HG03565 (cell line): ENCODE measurements around the gene ALOX12B.
"Not testable (repeated sequence)": the region's sequence is repeated elsewhere in the genome, so short reads cannot be mapped to it uniquely, and the experiment has no call there.

Experiments used
- ATAC-seq: cut with Tn5 transposase; IDR thresholded peaks from one replicate; pipeline ENCODE4 v1.9.1; 2021; ENCODE audit warnings: mild to moderate bottlenecking, moderate library complexity; ENCODE audit not compliant: unreplicated experiment

ALOX12B gene

DNA sequence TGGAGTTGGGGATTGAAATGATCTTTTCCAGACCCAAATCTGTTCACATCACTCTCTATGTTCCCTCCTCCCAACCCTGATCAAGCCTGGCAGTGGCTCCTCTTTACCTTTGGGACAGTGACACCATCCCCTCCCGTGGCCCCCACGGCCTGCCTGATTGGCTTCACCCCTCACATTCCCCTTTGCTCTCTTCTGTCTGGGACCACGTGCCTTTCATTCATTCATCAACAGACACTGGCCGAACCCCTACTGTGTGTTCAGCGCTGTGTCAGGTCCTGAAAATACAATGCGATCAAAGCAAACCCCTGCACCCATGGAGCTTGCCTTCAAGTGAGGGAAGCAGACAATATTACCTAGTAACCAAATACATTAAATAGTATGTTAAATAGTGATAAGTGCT is 2.2 kb upstream of the ALOX12B start:
- no peak for ATAC-seq

DNA sequence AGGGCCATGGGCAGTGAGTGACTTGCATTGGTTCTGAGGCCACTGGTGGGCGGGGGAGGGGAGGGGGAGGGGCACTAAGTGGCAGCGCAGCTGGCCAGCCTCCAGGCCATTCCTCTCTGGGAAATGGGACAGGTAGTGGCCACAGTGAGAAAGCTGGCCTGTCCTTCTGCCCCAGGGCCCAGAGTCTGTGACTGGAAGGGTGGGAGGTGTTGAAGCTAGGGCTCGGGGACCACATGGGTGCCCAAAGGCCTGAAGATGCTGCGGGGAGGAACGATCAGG is 375 bp upstream of the ALOX12B start:
- no peak for ATAC-seq

DNA sequence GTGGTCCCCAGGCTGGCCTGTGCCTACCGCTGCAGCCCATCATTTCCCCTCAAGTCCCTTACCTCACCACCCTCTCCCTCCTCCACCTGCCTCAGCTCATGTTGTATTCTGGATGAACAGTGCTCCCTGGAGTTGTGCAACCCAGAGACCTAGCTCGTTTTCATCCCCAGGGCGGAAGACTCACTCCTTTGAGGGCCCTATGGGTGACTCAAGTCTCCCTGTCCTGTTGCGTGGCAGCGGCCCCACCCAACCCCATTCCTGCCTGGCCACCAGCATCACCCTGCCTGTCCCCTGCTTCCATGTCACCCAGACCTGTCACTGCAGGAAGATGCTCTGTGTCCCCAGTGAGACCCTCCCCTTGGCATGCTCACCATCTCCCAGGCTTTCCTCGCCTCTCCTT is 3.3 kb downstream of the ALOX12B start:
- no peak for ATAC-seq

DNA sequence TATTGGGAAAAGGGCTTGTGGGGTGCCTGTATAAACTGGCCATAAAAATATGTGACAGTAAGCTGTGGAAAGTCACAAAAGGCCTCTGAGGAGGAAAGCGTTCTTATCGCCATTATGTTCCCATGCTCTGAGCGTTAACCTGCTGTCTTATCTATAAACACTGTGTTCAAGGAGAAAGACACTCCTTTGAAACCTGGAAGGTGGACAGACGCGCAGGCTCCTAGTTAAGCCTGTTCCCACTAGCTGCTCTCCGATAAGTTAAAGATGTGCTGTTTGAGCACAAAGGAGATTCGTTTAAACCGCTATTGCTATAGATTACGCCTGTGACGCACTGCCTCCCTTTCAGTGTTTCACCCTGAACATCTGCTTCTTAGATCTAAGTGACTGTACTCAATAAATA is 5.2 kb downstream of the ALOX12B start:
- no peak for ATAC-seq

DNA sequence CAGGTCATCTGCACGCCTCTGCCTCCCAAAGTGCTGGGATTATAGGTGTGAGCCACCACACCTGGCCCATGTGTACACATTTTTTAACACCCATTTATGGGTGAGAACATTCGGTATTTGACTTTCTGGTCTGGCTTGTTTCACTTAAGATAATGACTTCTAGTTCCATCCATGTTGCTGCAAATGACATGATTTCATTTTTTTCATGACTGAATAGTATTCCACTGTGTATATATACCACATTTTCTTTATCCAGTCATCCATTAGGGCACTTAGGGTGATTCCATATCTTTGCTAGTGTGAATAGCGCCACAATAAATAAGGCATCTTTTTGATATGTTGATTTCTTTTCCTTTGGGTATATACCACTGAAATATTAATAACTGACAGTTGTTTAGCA is 5.6 kb downstream of the ALOX12B start:
- no peak for ATAC-seq

DNA sequence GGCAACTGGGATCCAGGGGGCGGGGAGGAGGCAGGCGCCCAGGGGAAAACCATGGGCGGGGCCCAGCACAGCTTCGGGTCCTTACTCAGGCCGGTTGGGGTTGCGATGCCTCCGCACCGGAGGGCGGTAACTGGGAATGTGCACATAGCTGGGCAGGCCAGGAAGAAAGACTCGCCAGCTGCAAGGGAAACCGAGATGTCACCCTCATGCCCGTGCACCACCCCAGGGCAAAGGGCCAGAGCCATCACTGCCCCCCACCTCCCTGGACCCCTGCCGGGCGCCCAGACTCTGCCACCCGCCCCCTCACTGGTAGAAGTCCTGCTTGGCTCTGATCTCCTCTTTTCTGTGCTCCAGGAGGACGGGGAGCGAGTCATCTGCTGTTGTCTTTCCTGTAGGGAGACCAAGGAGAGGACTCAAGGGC is 6.7 kb downstream of the ALOX12B start:
- no peak for ATAC-seq

DNA sequence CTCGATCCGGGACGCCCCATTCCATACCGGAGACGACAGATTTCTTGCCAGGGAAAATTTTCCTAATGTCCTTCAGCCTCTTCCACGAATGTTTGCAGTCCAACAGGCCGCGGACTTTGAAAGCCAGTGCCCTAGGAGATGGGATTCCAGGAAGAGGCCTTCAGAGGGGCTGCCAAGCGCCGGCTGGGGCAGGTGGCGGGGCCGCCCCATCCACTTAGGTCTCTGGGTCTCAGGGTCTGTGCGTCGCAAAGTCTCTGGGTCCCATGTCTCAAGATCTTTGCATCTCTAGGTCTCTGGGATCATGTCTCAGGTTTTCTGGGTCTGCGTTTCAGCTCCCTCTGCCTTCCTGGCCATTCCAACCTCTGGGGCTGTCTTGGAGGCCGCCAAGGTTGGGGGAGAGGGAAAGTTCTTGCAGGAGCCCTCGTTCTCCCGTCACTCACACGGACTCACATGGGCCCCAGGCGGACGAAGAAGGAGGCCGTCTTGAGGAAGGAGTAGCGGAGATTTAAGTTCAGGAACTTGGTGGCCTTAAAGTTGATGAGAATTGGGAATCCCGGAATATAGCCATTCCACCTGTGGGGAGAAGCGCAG is 7.2 kb downstream of the ALOX12B start:
- ATAC-seq, result no peak

DNA sequence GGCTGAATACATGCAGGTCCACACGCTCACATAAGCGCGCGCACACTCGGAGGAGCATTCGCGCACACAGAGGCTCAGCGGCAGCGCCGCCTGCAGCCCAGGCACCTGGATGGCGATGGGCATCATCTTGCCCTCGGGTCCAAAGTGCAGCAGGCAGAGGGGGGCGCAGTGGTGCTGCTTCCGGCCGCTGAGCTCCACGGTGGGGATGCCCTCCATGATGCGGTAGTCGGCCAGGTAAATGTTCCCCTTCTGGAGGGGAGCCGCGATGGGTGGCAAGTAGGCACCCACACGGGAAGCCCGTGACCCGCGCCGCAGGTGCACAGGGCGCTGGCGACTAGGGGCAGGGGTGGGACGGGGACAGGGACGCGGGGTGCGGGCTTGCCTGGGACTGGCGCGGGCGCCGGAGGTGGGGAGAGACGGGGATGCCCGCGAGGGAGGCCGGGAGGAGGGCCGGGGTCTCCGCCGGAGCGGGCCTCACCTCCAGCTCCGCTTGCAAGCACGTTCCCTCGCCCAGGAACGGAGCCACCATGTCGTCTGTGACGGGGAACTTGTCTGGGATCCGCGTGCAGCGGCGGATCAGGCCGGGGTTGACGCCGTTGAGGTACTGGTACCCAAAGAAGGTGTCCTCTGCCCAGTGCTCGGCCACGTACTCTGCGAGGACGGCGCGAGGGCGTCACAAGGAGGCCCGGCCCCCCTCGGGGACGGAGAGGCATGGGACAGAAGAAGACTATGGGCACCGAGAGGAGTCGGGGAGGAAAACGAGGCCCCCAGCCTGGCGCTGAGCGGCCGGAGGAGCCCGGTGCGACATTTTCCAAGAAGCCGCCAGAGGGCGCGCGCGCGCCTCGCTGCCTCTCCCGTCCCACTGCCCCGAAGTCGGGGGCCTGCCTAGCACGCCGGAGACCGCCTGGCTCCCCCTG is 8.0 kb downstream of the ALOX12B start:
- ATAC-seq, result no peak

DNA sequence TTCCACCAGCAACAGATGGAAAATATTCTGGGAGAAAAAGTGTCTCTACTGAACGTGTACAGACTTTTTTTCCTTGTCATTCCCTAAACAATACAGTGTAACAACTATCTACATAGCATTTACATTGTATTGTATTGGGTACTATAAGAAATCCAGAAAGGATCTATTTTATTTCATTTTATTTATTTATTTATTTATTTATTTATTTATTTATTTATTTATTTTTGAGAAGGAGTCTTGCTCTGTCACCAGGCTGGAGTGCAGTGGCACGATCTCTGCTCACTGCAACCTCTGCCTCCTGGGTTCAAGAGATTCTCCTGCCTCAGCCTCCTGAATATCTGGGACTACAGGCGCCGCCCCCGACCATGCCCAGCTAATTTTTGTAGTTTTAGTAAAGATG is 9.6 kb downstream of the ALOX12B start:
- not testable (repeated sequence) for ATAC-seq

DNA sequence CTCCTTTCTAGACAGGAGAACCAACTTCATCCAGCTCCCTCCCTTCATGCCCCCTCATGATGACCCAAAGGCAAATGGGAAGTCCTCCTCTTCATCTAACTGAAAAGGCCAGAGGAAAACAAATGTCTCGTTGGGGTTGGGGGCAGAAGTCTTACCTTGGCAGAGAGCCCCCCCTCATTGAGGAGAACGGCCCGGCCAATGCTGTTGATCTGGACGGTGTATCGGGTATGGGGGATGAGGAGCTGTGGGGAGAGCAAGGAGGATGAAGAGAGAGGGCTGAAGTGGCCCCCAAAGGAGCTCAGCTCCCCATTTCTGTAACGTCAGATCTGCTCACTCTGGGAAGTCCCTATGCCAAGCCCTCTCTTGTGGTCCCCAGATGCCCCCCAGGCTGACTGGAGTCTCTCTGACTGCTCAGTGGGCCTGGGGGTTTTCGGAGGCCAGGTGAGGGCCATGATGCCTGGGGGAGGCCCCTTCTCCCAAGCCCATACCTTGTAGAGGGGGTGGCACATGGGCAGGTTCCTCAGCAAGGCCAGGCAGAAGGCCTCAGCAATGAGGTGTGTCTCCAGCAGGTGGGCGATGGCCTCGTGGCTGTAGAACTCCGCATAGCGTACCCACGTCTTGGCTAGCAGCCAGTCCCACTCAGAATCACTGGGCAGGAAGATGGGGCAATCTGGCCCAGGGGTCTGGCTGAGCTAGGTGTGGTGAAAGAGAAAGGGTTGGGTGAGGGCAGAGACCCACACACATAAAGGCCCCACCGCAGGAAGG is 10.8 kb downstream of the ALOX12B start:
- ATAC-seq, result no peak

DNA sequence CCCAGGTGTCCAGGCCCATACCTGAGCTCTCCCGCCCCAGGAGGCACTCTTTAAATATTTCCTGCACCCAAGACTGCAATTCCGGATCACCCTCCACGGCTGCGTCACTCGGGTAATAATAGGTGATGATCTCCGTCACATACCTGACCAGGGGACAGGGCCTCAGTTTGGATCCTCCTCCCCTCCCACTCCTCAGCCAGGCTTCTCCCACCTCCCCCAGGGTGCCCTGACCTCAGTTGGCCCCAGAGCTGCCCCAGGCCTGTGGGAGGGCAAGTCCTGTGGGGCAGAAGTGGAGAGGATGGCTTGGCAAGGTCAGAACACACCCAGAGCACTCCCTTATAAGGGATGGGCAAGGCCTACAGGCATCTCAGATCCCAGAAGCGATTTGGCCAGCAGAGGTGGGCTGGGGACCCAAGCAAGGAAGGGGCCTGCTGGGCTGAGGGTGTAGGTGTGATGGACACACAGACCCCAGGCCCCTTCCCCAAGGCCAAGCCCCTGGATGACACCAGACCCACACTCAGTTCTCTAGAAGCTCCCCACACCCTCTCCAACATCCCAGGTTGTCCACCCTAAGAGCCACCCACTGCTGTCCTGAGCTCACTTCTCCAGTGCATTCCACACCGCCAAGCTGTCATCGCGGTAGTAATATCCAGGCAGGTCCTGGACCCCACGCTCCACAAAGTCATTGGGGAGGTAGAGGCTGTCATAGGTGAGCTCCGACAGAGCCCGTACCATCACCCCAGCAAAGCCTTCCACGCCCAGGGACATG is 11.8 kb downstream of the ALOX12B start:
- no peak for ATAC-seq

DNA sequence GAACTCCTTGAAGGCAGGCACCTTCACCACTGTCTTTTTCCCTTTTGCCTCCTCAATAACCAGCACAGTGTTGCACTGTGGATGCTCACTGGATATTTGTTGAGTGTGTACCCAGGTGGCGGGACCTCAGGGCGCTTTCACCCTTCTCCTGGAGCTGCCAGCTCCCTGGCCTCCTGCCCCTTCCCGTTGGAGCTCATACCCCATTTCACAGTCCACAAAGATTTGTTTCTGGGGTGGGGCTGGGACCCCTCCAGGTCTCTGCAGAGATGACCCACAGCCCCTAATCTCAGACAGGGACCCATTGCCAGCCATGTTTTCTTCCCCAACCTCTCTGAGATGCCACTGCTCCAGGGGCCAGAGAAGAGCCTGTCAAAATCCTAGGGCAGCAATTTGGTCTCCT is 12.4 kb downstream of the ALOX12B start:
- no peak for ATAC-seq

DNA sequence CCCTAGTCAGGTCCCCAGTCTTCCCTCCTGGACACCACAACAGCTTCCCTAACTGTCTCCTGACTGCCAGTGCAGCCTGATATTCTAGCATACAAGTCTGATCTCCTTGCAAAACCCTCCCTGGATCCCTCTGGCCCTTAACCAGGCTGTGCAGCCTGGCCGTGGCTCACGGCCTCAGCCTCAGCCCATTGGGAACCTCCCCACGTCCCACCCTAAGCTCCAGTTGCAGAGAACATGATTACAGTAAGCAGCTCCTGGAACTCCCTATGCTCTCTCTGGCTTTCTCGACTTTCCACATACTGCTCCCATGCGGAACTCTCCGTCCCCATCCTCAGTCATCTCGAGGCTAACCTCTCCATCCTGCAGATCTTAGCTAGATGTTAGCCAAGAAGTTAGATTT is 13.0 kb downstream of the ALOX12B start:
- no peak for ATAC-seq

DNA sequence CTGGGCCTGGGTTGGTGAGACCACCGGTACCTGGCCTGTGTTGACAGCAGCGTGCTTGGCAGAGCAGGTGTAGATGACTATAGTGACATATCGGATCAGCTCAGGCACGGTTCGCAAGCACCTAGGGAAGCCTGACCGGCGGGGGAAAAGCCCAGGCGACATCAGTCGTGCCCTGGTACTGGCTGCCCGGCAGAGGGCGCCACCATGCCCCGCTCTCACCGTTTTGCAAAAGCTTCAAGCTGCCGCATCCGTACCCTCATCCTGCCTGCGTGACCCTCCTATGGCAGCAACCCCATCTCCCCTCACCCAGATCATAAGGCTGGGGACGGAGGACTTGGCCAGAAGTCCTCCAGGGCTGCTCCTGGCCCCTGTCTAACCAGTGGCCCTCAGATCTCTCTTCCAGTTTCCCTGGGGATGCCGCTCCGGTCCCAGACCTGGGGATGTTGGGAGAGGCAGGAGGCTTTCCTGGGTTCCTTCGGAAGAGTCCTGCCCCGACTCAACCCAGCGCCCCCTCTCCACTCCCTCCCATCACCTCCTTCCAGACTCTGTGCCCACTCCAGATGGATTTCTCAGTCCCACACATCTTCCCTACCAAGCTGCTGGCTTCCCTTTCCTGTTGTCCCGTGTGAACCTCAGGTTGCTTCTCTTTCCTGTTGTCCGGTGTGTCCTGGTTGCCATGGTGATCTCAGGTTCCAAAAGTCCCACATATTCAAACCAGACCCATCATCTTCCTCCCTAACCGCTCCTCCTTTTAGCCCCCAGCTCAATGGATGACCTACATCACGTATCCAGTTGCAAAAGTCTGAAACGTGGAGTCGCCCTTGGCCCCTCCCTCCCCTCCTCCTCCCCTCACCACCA is 13.7 kb downstream of the ALOX12B start:
- ATAC-seq, result no peak

DNA sequence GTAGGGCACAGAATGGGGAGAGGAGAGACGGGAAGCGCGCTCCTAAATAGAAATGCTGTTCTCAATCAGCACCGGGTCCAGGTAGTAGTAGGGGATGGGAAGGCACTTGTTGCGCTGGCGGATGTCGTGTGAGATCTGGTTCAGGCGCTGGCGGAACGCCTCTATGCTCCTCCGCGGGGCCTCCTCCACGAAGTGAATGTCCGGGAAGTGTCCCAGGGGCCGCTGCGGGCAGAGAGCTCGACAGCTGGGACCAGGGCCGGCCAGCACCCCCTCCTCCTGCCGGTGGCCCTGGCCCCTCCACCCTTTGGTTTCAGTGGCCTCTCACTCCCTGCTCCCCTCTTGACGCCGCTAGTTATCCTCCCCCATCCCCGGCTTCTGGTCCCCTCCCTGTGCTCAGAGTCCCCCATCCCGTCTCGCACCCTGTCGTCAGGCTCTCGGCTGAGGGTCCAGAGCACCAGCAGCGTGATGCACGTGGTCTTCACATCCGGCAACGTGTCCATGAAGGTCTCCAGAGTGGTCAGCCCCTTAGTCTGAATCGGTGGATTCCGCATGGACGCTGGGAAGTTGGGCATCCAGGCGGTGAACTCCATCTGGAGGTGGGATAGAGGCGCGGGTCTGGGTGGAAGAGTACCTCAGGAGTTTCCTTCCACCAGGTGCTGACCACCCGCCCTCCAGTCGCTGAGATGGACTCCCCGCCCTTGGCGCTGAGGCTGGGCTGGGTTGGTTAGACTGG is 14.6 kb downstream of the ALOX12B start:
- no peak for ATAC-seq

DNA sequence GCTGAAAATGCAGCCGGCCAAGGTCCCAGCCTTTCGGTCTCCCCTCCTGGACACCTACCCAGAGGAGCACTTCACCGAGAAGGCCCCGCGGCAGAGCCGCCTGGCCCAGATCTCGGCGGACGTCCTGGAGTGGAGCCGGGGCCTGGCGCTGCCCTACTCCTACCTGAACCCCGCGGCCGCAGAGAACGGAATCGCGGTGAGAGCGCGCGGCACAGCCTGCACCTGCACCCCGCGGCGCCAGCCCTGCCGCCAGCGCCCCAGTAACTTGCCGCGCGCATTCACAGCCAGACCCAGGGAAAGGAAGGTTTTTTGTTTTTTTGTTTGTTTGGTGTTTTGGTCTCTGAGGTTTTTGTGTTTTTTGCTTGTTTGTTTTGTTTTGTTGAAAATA is 15.2 kb downstream of the ALOX12B start:
- no peak for ATAC-seq

DNA sequence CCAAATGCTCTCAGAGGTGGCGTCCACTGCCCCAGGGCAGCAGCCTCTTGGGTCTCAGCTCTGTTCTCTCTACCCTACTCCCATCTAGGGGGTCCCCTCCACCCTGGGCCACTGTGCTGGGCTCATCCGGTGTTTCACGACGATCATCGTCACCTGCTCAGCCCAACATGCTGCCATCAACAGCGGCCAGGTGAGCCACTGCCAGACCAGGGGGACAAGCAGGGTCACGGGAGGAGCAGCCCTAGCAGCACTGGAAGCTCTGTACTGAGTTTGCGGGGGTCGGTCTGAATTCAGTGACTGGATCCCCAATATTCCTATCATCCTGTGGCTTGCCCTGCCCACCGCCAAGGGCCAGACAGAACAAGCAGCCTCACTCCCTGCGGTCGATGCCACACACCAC is 16.0 kb downstream of the ALOX12B start:
- ATAC-seq, result no peak

DNA sequence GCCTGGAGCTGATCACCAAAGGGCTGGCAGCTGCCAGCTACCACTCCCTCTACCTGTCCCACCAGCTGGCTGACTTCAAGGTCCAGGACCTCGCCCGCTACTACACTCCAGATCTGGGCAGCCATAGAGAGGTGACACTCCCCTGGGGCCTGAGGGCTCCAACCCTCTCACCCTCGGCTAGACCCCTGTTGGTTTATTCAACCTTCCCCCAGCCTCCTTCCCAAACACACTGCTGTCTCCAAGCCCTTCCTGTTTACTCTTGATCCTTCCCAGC is 18.0 kb downstream of the ALOX12B start:
- no peak for ATAC-seq

DNA sequence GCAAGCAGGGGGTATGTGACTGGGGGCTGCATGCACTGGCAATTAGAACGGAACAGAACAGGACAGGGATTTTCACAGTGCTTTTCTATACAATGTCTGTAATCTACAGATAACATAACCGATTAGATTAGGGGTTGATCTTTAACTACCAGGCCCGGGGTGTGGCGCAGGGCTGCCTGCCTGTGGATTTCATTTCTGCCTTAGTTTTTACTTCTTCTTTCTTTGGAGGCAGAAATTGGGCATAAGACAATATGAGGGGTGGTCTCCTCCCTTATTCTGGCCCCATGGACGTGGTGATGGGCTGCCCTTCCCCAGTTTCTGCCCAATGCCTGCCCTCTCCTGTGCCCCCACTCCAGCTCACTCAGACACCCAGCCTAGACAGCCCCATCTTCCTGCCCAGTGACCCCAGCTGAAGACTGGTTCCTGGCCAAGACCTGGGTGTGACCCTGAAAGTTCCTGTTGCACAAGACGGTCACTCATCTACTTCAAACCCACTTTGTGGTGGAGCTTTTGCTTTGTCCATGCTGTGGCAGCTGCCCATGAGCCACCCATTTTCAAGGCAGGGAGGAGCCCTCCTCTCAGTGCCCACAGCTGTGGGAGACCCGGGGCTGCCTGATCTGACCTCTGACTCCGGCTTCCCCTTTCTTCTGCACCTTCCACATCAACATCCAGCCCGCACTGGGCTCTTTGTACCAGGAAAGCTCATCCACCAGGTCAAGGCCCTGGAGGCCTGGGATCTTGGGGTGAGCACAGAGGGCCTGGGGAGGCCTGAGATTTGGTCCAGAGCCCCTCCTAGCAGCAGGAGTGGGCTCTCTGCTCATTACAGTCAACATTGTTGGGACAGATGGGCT is 18.6 kb downstream of the ALOX12B start:
- no peak for ATAC-seq
